ENCODE results near the gene PEX14. TPM values are rescaled to one million over a fixed set of nuclear protein-coding genes. Genes with fewer than 3 reads are reported as not detected.

Gene PEX14
- total RNA-seq, 2 donors from 2014 or later, result 24.3 to 26.0 TPM

GRCh38 chr1:10639775-10640578 is 165.2 kb downstream of the PEX14 start:
- Histone ChIP-seq H3K36me3 (ENCODE audit: control insufficient read depth, insufficient read depth, low read length) (no peaks in the 10 kb centered on the region), H3K27ac (ENCODE audit: low read depth, low read length) (no peak overlapping the region), H3K9me3 (ENCODE audit: control insufficient read depth, low read length) (no peaks in the 10 kb centered on the region), H3K4me1 (ENCODE audit: control insufficient read depth, insufficient read depth, low read length) (no peaks in the 10 kb centered on the region), H3K27me3 (ENCODE audit: control insufficient read depth, insufficient read depth, low read length, poor library complexity, severe bottlenecking) (peaks cover 26% of the 10 kb centered on the region), H3K9ac (ENCODE audit: extremely low read depth, low read length, poor library complexity, severe bottlenecking) (no peak overlapping the region), H3K4me3 (ENCODE audit: low read length) (no peak overlapping the region)
- WGBS, 2 experiments (ENCODE audit: insufficient coverage in 1 of 2, insufficient read length in 1 of 2), result 91 to 94% methylated on average over 36 to 45 of the region's 45 CpGs
- TF ChIP-seq, protein P1, sequence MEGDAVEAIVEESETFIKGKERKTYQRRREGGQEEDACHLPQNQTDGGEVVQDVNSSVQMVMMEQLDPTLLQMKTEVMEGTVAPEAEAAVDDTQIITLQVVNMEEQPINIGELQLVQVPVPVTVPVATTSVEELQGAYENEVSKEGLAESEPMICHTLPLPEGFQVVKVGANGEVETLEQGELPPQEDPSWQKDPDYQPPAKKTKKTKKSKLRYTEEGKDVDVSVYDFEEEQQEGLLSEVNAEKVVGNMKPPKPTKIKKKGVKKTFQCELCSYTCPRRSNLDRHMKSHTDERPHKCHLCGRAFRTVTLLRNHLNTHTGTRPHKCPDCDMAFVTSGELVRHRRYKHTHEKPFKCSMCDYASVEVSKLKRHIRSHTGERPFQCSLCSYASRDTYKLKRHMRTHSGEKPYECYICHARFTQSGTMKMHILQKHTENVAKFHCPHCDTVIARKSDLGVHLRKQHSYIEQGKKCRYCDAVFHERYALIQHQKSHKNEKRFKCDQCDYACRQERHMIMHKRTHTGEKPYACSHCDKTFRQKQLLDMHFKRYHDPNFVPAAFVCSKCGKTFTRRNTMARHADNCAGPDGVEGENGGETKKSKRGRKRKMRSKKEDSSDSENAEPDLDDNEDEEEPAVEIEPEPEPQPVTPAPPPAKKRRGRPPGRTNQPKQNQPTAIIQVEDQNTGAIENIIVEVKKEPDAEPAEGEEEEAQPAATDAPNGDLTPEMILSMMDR (conservative IDR thresholded peaks at IDR 0.05), result no peak
- H3K27ac Mint-ChIP-seq, result no peak overlapping the region
- peak overlapping the region; percentile 39 for H3K4me3 Mint-ChIP-seq
- H3K4me1 Mint-ChIP-seq, result no peaks in the 10 kb centered on the region
- no peaks in the 10 kb centered on the region for H3K36me3 Mint-ChIP-seq (ENCODE audit: low read depth)
- H3K9me3 Mint-ChIP-seq, result no peaks in the 10 kb centered on the region
- no peak for DNase-seq
- peaks cover 11% of the 10 kb centered on the region for H3K27me3 Mint-ChIP-seq (ENCODE audit: insufficient read depth)

DNA sequence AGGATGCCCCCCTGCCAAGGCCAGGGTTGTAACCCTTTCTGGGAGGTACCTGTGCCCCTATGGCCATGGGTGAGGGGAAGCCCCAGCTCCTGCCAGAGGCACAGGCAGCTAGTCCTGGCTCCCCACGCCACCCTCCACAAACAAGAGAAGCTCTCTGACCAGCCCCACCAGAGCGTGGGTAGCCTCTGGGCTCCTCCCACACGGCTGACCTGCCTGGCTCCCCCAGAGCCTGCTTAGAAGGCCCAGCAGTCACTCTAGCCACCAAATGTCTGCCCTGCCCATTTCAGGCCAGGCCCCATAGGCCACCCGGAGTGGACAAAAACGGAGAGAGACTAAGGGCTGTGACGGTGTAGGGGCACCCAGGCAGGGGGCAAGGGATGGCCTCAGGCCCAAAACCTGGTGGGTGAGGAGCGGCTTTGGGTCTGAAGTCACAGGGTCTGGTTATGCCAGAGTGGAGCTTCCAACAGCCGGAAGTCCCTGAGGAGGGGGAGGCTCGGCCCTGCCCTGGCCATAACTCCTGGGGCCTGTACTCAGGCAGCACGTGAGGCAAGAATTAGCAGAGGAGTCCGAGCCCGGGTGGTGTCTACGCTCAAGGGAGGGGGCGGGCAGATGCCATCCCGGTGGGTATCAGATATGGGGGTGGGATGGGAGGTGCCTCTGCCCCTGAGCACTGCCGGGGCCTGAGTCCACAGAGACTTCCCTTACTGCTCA is 166.2 kb downstream of the PEX14 start:
- Histone ChIP-seq H3K4me3 (ENCODE audit: low read length) (no peak overlapping the region), H3K4me1 (ENCODE audit: control insufficient read depth, insufficient read depth, low read length) (no peaks in the 10 kb centered on the region), H3K9me3 (ENCODE audit: control insufficient read depth, low read length) (no peaks in the 10 kb centered on the region), H3K27ac (ENCODE audit: low read depth, low read length) (no peak overlapping the region), H3K27me3 (ENCODE audit: control insufficient read depth, insufficient read depth, low read length, poor library complexity, severe bottlenecking) (peaks cover 26% of the 10 kb centered on the region), H3K9ac (ENCODE audit: extremely low read depth, low read length, poor library complexity, severe bottlenecking) (no peak overlapping the region), H3K36me3 (ENCODE audit: control insufficient read depth, insufficient read depth, low read length) (no peaks in the 10 kb centered on the region)
- no peaks in the 10 kb centered on the region for H3K36me3 Mint-ChIP-seq (ENCODE audit: low read depth)
- TF ChIP-seq, protein P1 (conservative IDR thresholded peaks at IDR 0.05), result no peak
- no peak overlapping the region for H3K27ac Mint-ChIP-seq
- H3K9me3 Mint-ChIP-seq, result no peaks in the 10 kb centered on the region
- no peaks in the 10 kb centered on the region for H3K4me1 Mint-ChIP-seq
- H3K27me3 Mint-ChIP-seq (ENCODE audit: insufficient read depth), result peaks cover 11% of the 10 kb centered on the region
- WGBS, 2 experiments (ENCODE audit: insufficient coverage in 1 of 2, insufficient read length in 1 of 2), result 87 to 90% methylated on average over 7 to 16 of the region's 16 CpGs
- no peak overlapping the region for H3K4me3 Mint-ChIP-seq
- no peak for DNase-seq

DNA sequence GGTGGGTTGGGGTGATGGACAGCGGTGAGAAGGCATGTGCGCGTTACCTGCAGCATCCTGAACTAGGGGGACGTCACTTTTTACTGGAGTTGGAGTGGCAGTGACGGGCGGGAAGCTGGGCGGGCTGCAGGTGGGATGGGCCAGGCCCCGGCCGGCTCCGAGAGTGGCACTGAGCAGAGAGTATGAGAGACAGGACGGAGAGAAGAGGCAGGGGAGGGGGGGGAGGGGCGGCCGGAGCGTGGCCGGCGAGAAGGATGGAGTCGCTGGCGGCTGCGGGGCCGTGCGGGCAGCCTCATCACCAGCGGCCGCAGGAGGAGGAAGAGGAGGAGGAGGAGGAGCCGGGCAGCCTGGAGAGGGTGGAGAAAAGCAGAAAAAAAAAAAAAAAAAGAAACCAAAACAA is 167.2 kb downstream of the PEX14 start:
- Mint-ChIP-seq H3K27ac (no peak overlapping the region), H3K36me3 (ENCODE audit: low read depth) (no peaks in the 10 kb centered on the region), H3K4me1 (no peaks in the 10 kb centered on the region), H3K9me3 (no peaks in the 10 kb centered on the region), H3K4me3 (no peak overlapping the region), H3K27me3 (ENCODE audit: insufficient read depth) (peaks cover 11% of the 10 kb centered on the region)
- no peaks in the 10 kb centered on the region for H3K4me1 ChIP-seq (ENCODE audit: control insufficient read depth, insufficient read depth, low read length)
- H3K27me3 ChIP-seq (ENCODE audit: control insufficient read depth, insufficient read depth, low read length, poor library complexity, severe bottlenecking), result peaks cover 26% of the 10 kb centered on the region
- no peaks in the 10 kb centered on the region for H3K36me3 ChIP-seq (ENCODE audit: control insufficient read depth, insufficient read depth, low read length)
- H3K4me3 ChIP-seq (ENCODE audit: low read length), result no peak overlapping the region
- WGBS, 2 experiments (ENCODE audit: insufficient coverage in 1 of 2, insufficient read length in 1 of 2), result 89 to 100% methylated on average over 6 to 19 of the region's 24 CpGs
- no peak for DNase-seq
- no peaks in the 10 kb centered on the region for H3K9me3 ChIP-seq (ENCODE audit: control insufficient read depth, low read length)
- TF ChIP-seq, protein P1 (conservative IDR thresholded peaks at IDR 0.05), result no peak
- H3K27ac ChIP-seq (ENCODE audit: low read depth, low read length), result no peak overlapping the region
- H3K9ac ChIP-seq (ENCODE audit: extremely low read depth, low read length, poor library complexity, severe bottlenecking), result no peak overlapping the region

Measured in endodermal cell (in vitro differentiated cells).